GM19452 (cell line): Measurements from ENCODE around the gene OR4B1.
"Not testable (repeated sequence)": the region's sequence is repeated elsewhere in the genome, so short reads cannot be mapped to it uniquely, and the experiment has no call there.

ENCODE experiments used
- ATAC-seq: cut with Tn5 transposase; IDR thresholded peaks from one replicate; pipeline ENCODE4 v1.9.1; 2021; ENCODE audit not compliant: unreplicated experiment

The OR4B1 gene

DNA sequence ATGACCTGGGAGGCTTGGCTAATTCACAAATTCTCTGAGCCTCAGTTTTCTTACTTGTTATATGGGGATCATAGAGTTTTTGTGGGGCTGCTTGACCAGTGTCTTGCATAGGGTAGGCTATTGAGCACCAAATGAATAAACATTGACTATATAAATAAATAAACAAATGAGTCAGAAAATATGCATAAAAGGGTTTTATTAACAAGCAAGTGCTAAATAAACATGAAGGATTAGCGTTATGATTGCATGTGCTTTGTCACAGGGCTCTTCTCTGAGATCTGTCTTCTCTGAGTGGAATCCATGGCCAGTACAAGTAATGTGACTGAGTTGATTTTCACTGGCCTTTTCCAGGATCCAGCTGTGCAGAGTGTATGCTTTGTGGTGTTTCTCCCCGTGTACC lies at the start of gene OR4B1:
OR4B1 (plus strand) TSS at position 301 of the 400 bp plus-strand sequence; CDS start at position 301, 0 bp downstream.
- ATAC-seq: no peak

DNA sequence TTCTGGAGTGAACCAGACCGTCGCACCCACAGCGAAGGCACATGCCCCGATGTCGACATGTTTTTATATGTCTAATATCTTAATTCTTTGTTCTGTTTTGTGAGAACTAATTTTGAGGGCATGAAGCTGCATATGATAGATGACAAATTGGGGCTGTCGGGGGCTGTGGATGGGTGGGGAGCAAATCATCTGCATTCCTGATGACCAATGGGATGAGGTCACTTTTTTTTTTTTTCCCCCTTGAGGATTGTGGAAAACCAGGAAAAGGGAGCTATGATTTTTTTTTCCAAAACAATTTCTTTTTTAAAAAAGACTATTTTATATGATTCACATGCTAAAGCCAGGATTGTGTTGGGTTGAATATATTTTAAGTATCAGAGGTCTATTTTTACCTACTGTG lies 49.2 kb upstream of the OR4B1 start:
- no peak for ATAC-seq

DNA sequence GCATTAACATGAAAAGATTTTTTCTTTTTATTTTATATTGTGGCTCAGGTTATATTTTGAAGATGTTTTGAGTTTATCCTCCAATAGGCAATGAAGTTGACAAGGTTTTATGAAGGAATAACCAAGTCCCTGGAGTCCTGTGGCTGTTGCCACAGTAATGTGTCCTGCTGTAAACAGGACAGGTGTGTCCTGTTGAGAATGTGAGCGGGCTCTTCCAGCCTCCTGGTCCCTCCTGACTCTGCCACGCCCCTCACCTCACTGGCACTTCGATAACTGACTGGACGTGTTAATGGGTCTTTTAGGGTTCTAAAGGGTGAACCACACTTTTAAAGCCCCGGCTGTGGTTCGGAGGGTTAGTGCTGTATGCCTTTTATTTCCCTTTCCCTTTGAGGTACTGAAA lies 47.8 kb upstream of the OR4B1 start:
- no peak for ATAC-seq

GRCh38 chr11:48169259-48169658 lies 47.4 kb upstream of the OR4B1 start:
- ATAC-seq: no peak

GRCh38 chr11:48169717-48170116 lies 46.9 kb upstream of the OR4B1 start:
- no peak for ATAC-seq

- no peak for ATAC-seq
These were observed 46.1 kb upstream of the OR4B1 start for GRCh38 chr11:48170241-48171233.

- peak; percentile 85 for ATAC-seq
These were observed 43.6 kb upstream of the OR4B1 start for GRCh38 chr11:48172818-48173609.

DNA sequence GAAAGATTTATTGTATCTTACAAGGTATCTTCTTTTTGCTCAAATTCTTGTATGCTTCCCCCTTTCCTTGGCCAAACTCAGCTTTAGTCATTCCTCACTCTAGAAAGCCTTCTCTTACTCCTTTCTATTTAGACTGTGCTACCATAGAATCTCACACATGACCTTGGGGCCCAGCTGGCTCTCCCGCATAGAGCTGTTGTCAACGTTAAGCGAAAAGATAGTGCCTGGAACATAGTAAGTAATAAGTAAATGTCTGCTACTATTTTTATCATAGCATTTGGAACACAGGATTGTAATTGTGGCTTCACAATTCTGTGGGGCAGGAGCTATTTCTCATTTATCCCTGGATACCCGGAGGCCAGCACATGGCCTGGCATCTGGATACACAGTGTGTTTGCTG lies 38.9 kb upstream of the OR4B1 start:
- no peak for ATAC-seq

GRCh38 chr11:48180627-48181026 lies 36.0 kb upstream of the OR4B1 start:
- no peak for ATAC-seq

- ATAC-seq: no peak
These were observed 33.6 kb upstream of the OR4B1 start for GRCh38 chr11:48182860-48183526.

DNA sequence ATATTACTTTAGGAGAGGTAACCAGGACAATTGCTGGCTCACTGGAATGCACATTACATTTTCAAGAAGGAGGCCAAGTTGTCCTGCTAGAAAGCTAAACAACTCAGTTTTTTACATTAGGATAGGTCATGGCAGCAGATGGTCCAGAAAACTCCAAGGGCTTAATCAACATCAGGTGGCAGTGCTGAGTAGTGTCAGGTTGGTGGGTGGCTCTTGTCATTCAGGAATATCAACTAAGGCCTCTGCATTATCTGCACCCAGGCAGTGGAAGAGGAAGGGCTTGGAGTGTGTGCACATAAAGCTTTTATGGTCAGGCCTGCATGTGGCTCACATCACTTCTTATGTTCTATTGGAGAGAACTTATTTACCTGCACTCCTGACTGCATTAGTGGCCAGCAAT lies 32.2 kb upstream of the OR4B1 start:
- no peak for ATAC-seq

- not testable (repeated sequence) for ATAC-seq
These were observed 25.5 kb upstream of the OR4B1 start for GRCh38 chr11:48190906-48191654.

DNA sequence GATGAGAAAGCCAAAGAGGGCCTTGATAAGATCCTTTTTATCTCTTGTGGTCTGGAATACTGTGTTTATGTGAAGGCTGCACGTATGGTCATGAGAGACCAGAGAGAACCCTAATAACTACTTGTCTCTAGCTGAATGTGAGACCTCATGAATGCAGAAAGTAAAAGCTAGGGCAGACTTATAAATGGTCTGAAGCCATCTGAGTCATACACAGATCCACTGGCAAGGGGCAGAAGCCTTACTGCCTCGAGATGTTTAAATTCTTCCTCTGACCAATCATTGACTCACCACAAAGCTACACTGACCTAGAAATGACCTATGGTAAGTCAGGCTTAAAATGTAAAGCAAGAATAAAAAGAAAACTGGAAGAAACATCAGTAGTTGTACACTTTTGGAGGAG lies 22.7 kb upstream of the OR4B1 start:
- ATAC-seq: no peak

DNA sequence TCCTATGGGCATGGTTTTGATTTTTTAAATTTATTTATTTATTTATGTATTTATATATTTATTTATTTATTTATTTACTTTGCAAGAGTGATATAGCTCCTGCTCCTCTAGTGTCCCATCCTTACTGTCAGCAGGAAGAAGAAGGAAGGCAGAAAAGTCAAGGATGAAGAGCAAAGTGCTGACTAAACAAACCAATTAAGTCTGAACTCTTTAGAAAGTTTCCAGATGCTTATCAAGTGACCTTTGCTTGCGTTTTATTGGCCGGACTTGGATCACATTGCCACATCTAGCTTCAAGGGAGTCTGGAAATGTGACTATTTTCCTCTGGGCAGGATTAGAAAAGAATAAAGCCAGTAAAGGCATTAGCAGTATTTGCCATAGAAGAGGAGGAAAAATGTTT lies 8.7 kb upstream of the OR4B1 start:
- ATAC-seq: no peak

GRCh38 chr11:48210052-48210451 lies 6.6 kb upstream of the OR4B1 start:
- ATAC-seq: no peak

DNA sequence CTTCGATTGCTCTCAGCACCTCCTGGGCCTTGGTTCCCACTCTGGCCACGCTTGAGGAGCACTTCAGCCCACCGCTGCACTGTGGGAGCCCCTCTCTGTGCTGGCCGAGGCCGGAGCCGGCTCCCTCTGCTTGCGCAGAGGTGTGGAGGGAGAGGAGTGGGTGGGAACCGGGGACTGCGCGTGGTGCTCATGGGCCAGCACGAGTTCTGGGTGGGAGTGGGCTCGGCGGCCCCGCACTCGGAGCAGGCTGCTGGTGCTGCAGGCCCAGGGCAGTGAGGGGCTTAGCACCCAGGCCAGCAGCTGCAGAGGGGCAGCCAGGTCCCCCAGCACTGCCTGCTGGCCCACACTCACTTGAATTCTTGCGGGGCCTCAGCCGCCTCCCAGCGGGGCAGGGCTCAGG lies 12.2 kb downstream of the OR4B1 start:
- no peak for ATAC-seq

- ATAC-seq: not testable (repeated sequence)
These were observed 13.4 kb downstream of the OR4B1 start for GRCh38 chr11:48230057-48230456.

- ATAC-seq: no peak
These were observed 21.1 kb downstream of the OR4B1 start for GRCh38 chr11:48237727-48238126.

DNA sequence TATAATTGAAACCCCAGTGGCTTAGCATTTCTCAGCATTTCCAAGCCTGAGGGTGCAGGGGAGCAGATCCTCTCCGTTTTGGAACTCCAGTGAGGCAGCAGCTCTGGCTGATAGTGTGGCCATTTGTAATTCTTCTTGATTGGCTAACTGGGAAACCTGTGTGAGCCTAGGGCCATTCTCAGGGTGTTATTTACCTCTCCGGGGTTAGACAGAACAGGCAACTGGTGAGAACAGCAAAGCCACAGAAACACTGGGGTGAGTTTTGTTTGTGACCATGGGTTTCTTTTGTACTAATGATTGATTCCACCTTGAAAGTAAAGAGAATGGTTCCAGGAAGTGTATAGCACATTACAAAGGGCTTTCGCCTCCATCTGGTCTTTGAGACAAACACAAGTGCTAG lies 25.9 kb downstream of the OR4B1 start:
- ATAC-seq: no peak

DNA sequence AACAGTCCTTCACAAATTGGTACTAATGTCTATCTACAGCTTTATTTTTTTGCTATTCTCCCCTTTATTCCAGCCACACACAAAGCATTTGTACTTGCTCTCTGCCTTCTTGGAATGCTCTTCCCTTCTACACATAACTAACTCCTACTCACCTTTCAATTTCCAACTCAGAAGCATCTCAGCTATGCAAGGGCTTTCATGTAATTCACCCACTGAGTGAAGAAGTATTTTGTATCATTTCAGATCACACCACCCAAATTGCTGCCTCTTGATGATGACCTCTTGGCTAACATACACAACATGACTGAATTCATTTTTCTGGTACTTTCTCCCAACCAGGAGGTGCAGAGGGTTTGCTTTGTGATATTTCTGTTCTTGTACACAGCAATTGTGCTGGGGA lies 28.2 kb downstream of the OR4B1 start, which contains the start of gene OR4X2:
OR4X2 (plus strand) TSS at position 301 of the 400 bp plus-strand sequence; CDS start at position 301, 0 bp downstream.
- ATAC-seq: no peak
